Activated CD8-positive, alpha-beta memory T cell treated with anti-CD3 and anti-CD28 coated beads for 36 hours (primary cell): ENCODE measurements around the gene ZNF70. TPM values are rescaled to one million over a fixed set of nuclear protein-coding genes. Genes with fewer than 3 reads are reported as not detected.
"Not testable (repeated sequence)": the region's sequence is repeated elsewhere in the genome, so short reads cannot be mapped to it uniquely, and the experiment has no call there.

Experiments used
- CTCF ChIA-PET: fragments of 350-600 bp; sonication (Branson Sonifier 250); formaldehyde crosslinking; loops from one replicate; lab custom pipeline; 2021; ENCODE audit warnings: antibody characterized with exemption; lab: Charles Lee
- POLR2A ChIA-PET: fragments of 350-600 bp; sonication (Branson Sonifier 250); formaldehyde crosslinking; loops from one replicate; lab custom pipeline; 2021; ENCODE audit warnings: antibody characterized with exemption; lab: Charles Lee
- total RNA-seq, 2 experiments: library from RNA; stranded (reverse); gene quantifications; one replicate each; pipeline ENCODE4 v1.2.3, GENCODE V29; 2021

Gene ZNF70
- total RNA-seq, 2 experiments from 2014 or later = 3.4 to 3.5 TPM

DNA sequence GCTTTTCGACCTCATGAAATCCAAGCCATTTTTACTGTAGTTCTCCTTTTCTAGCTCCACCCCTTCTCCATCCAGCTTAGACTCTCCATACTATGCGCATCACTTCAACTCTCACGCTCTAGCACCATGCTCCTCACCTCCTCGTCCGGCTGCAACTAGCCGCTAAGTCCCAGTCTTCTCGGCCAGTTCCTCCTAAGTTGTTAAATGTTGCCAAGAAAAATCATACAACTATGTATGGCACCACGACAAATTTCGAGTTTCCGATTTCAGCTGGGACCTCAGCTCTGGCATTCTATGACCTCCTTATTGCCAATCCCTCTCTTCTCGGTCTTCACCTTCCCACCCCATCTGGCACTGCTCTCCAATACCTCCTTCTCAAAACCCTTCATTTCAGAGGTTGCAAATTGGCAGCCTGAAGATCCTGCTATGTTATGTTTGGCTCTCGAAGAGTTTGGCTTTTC, 1.0 kb downstream of the ZNF70 start:
- ChIA-PET POLR2A (interaction anchor here (0.7 to 1.6 kb wide), 4 partner anchors 13 to 61 kb away, joined by 3 to 6 read pairs (median 4); partner anchors contain the start of genes C22orf15 and CHCHD10), CTCF (interaction anchor here (0.7 to 1.6 kb wide), 3 partner anchors 37 to 1271 kb away, joined by 3 read pairs; no protein-coding TSS in a partner anchor)

DNA sequence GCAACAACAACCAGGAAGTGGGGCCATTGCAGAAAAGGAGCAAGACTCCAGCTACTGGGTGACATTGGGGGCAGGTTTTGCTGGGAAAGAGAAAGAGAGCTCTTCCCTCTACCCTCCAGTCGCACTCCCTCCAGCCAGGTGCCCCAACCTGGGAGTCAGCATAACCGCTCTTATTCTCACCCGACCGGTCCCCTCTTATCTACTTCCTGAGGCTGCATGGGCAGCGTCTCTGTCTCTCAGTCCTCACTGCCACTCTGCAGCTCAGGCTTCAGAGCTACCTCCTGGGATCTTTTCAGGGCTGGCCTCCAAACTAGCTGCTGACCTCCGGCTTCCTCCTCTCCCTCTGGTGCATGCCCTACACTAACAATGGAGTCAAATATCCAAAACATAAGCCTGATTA, 5.1 kb downstream of the ZNF70 start:
- ChIA-PET POLR2A (interaction anchor here (0.7 kb wide), 1 partner anchor 104 kb away, joined by 9 read pairs; no protein-coding TSS in a partner anchor), CTCF (interaction anchor here (0.7 kb wide), 1 partner anchor 31 kb away, joined by 4 read pairs; no protein-coding TSS in a partner anchor)

- CTCF ChIA-PET = no interaction called here
- POLR2A ChIA-PET = no interaction called here
These were observed 6.4 kb downstream of the ZNF70 start for GRCh38 chr22:23744485-23744884.

- POLR2A ChIA-PET = no interaction called here
These were observed 6.9 kb downstream of the ZNF70 start for GRCh38 chr22:23744001-23744400.

GRCh38 chr22:23743303-23743705, 7.6 kb downstream of the ZNF70 start:
- ChIA-PET CTCF (no interaction called here), POLR2A (no interaction called here)

More at GRCh38 chr22:23744001-23744400, 6.9 kb downstream of the ZNF70 start:
- CTCF ChIA-PET = no interaction called here

DNA sequence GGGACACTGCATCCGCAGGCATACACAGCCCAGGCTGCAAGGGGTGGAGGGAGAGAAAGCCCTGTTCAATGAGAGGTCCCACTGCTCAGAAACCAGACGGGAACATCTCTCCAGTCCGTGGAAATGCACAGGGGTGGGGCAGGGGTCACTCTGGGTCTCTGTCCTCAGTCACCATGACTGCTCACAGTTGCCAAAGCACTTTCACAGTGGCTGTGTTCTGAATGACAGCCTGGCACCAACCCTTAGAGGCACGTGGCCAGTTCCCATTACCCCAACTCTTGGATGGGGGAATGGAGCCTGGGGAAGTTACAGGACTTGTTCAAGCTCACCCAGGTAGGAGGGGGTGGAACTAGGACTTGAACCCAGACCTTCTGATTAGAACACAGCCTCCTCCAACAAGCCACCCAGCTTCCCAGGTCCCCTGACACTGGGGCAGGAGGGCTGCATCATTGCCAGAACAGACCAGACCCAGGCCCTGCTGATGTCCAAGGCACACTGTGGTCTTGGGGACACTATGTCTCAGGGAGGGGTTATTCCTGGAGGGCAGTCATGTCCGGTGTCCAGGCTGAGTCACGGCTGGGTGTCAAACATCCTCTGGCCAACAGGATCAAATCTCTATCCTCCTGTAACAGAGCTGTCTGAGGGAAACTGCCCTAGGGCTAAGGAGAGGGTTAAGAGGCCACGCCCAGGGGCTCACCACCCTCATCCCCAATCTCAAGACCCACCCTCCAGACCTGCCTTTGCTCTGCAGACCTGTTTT, 8.2 kb downstream of the ZNF70 start:
- POLR2A ChIA-PET = no interaction called here
- CTCF ChIA-PET = no interaction called here

DNA sequence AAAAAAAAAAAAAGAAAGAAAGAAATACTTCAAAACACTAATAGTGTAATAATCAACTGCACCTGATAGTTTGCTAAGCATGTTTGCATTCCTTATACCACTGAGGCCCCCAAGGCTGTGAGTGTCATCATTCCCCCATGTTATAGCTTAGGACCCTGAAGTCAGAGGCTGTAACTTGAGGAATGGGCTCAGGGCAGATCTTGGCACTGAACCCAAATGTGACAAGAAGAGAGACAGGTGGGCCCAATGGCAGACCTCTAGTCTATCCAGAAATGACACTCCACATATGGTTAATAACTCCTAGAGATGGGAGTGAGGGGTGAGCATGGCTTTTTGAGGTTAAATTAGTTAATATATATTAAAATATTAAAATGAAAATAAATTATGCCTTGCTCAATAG, 13.2 kb downstream of the ZNF70 start:
- CTCF ChIA-PET = interaction anchor here (0.6 to 0.7 kb wide), 3 partner anchors 50 to 420 kb away, joined by 3 read pairs; no protein-coding TSS in a partner anchor
- POLR2A ChIA-PET = no interaction called here

GRCh38 chr22:23728108-23728507, 22.8 kb downstream of the ZNF70 start:
- CTCF ChIA-PET = not testable (repeated sequence)
- POLR2A ChIA-PET = interaction anchor here (0.7 kb wide), 1 partner anchor 25 kb away, joined by 7 read pairs; no protein-coding TSS in a partner anchor

GRCh38 chr22:23722724-23723123, 28.2 kb downstream of the ZNF70 start:
- ChIA-PET POLR2A (no interaction called here), CTCF (no interaction called here)

DNA sequence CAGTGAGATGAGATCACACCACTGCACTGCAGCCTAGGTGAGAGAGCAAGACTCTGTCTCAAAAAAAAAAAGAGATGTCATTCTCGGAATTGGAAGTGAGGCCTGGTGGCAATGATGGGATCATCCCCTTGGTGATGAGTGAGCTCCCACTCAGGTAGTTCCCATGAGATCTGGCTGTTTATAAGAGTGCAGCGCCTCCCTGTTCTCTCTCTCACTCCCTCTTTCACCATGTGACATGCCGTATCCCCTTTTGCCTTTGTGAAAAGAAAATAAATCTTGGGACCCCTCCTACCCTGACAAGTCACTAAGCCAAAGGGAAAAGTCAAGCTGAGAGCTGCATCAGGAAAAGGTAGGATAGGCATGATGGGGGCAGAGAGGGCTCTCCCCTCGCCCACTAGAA, 28.8 kb downstream of the ZNF70 start:
- ChIA-PET CTCF (no interaction called here), POLR2A (no interaction called here)

DNA sequence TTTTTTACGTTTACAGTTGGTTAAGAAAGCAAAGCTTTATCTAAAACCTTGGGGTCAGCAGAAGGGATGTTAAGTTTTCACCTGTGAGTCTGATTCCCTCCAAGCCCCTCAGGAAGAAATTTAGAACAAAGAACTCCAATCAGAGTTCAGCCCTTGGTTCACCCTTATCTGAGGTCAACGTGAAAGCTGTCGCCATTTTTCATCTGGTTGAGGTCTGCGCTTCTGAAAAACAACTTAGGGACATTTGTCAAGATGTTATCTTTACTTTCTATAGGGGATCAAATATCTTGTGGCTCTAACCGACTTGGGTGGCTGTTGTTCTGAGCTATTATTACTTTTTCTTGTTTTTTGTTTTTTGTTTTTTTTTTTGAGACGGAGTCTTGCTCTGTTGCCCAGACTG, 30.1 kb downstream of the ZNF70 start:
- ChIA-PET POLR2A (no interaction called here), CTCF (no interaction called here)

- ChIA-PET POLR2A (interaction anchor here (0.7 to 2.2 kb wide), 2 partner anchors 22 to 67 kb away, joined by 5 to 13 read pairs; no protein-coding TSS in a partner anchor), CTCF (interaction anchor here (1.3 kb wide), 1 partner anchor 22 kb away, joined by 3 read pairs; no protein-coding TSS in a partner anchor)
These were observed 32.3 kb downstream of the ZNF70 start for GRCh38 chr22:23718371-23719165.

DNA sequence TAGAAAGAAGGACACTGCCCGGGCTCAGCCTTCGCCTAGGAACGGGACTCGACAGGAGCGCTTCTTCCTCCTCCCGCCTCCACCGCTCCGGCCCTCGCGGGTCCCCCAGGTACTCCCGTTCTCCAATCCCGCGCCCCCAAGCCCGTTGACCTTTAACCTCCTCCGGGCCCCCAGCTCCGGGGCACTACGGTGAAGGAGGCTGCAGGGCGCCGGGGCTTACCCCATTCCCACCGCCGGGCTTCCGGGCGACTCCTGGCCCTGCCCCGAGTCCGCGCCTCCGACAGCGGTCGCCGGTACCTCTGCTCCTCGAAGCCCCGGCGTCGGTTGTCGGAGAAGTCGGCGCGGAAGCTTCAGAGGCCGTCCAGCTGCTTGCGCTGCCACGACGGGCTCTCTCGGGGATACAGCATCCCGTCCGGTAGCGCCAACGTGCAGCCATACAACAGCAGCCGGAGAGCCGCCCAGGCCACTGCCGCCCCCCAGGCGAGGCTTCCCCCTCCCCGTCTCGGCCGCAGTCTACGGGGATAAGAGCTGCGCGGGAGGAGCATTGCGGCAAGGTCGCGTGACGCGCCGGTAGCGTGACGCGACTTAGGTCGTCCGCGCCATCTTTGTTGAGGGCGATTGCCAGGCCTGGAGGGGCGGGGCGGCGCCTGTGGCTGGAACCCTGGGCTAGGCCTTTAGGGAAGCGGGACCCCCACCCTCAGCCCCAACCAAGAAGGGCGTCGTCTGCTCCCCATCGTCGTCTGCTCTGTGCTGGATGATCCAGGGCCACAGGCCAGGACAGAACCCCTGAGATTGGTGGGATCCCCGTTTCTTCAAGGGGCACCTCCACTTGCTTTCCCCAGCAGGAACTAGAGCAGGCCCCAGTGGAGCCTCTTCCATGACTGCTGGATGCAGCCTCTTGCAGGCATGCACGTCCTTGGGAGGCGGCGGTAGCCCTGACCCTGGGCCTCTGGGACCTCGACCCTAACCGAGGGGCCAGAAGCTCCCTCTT, 33.8 kb downstream of the ZNF70 start:
- ChIA-PET CTCF (interaction anchor here (0.7 to 1.7 kb wide), 4 partner anchors 20 to 467 kb away, joined by 3 to 4 read pairs (median 4); no protein-coding TSS in a partner anchor), POLR2A (interaction anchor here (0.8 to 2.2 kb wide), 3 partner anchors 9 to 33 kb away, joined by 3 to 13 read pairs (median 4); partner anchors contain the start of gene ZNF70)

DNA sequence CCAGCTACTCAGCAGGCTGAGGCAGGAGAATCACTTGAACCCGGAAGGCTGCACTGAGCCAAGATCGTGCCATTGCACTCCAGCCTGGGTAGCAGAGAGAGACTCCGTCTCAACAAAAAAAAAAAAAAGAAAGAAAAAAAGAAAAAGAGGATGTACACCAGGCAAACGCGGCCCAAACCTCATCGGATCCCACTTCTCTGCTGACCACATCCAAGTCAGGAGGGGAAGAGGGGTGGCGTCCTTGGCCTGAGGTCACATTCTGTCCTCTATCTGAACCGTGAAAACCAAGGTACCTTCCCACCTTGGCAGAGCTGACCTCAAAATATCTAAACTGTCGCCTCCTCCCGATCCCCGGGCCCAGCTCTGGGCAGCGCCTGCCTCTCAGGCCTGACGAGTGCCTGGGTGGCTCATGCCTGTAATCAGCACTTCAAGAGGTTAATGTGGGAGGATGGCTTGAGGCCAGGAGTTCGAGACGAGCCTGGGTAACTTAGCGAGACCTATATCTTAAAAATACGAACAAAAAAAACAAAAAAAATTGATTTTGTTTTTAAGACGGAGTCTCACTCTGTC, 35.0 kb downstream of the ZNF70 start:
- POLR2A ChIA-PET = interaction anchor here (2.2 kb wide), 1 partner anchor 20 kb away, joined by 13 read pairs; no protein-coding TSS in a partner anchor
- CTCF ChIA-PET = interaction anchor here (0.6 to 1.2 kb wide), 2 partner anchors 28 to 680 kb away, joined by 3 to 4 read pairs; no protein-coding TSS in a partner anchor

DNA sequence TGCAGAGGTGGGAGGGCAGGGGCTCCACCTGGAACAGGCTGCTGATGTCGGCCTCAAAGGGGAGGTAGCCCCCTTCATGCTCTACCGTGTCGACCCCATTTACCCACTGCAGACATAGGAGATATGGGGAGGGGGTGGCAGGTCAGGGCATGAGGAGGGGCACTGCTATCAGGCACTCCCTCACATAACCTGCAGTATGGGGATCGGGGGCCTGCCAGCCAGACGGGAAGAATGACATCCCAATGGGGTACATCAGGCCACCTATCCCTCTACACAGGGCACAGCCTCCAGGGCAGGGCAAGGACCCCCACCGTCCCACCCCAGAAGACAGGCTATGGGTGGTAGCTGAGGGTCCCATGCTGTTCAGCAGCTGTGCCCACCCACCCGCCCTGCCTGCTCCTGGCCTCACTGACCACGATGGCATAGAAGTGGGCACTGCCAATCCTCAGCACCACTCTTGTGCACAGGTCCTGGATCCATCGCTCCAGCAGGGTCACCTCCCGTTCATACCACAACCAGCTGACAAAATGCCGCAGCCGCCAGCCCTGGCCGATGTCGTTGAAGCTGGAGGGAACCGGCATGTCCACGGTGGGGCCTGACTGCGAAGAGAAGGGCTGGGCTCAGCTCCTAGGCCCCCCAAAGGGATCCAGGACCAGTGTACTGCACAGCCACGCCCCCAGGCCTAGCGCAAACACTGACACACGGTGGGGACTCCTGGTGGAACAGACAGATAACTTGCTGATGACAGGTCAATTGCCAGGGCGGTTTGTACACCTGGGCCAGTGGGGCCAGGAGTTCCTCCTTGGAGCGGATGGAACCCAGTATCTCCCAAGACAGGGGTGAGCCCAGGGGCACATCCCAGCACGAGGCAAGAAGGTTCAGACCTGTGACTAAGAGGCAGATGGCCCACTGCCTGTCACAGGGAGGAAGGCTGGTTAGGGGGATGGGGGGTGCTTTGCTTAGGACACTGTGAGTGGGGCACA, 36.0 kb downstream of the ZNF70 start:
- POLR2A ChIA-PET = no interaction called here
- CTCF ChIA-PET = interaction anchor here (0.5 to 1.2 kb wide), 2 partner anchors 12 to 31 kb away, joined by 4 read pairs; no protein-coding TSS in a partner anchor

DNA sequence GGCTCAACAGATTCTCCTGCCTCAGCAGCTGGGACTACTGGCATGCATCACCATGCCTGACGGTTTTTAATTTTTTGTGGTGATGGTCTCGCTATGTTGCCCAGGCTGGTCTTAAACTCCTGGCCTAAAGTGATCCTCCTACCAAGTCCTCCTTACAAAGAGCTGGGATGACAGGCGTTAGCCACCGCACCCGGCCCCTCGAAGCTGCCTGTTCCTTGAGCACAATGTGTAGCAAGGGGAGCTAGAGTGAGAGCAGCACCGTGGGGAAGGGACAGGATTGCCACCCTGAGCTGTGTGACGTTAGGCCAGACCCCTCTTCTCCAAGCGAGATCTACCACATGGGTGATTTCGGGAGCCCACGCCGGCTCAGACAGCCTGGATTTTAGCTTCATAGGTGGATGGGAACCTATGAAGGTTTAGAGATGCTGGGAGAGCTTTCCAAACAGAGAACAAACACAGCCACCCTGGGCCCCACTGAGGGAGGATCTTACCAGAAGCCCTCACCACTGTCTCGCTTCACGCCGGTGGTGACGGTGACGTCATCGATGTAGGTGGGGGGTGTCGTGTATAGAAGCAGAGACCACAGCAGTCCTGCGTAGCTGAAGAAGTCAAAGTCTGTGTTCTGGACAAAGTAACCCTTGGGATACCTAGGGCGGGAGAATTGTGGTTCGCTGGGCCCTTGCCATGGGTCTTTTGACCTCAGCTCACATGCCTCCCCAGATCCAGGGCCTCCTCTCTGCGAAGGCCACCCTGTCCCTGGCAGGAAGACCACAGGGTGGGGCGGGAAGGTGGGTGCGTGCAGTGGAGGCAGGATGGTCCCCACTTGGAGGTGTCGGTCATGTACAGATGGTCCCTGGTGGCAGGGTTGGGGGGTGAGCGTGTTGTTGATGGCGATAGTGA, 37.0 kb downstream of the ZNF70 start:
- ChIA-PET CTCF (interaction anchor here (0.6 to 1.2 kb wide), 2 partner anchors 13 to 16 kb away, joined by 3 to 4 read pairs; no protein-coding TSS in a partner anchor), POLR2A (no interaction called here)
